ENCODE results near the gene HHIPL1.

The HHIPL1 gene

DNA sequence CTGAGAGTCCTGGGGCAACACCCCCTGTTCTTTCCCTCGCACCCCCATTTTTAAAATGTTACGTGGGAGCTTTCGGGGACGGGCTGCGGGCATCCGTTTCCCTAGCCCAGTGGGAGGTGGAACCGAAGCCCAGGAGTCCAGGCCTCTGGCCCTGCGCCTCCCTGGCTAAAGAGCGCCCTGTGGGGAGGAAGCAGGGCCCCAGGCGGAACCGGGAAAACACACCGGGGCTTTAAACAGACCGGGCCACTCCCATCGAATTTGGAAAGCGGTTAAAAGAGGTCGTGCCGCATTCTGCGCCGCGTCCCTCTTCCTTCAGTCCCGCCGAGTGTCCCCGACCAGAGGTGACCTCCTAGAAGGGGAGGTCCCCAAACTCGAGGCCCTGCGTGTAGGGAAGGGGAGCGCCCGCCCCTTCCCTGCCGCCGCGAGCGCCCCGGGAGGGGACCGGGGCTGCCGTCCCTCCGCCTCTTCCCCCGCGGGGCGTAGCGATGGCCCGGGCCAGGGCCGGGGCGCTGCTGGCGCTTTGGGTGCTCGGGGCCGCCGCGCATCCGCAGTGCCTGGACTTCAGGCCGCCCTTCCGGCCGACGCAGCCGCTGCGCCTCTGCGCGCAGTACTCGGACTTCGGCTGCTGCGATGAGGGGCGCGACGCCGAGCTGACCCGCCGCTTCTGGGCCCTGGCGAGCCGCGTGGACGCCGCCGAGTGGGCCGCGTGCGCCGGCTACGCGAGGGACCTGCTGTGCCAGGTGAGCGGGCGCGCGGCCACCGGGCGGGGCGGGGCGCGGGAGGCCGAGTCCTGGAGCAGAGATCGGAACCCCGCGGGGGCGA is at the start of gene HHIPL1:
Gene HHIPL1, plus strand, starts transcription at position 407 of the 822 bp plus-strand sequence. Its CDS starts 79 bp downstream, at position 486.
- no peak for DNase-seq (ENCODE audit: low spot score)

DNA sequence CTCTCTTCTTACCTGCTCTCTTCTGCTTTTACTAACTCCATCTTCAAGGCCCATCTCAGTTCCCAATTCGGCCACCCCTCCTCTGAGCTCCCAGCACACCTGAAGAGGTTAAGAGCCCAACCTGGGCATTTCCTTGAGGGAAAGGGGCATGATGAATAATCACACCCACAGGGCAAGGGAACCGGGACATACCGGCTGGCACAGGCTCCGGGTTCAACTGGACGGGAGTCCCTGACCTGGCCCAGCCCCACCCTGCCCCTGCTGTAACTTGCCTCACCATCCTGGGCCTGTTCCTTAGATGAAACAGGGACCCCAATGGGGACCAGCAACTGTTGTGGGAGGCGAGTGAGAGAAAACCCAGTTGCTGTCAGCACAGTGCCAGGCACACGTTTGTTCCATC is 49.4 kb upstream of the HHIPL1 start:
- DNase-seq (ENCODE audit: low spot score) = no peak

GRCh38 chr14:99596071-99596627 is 48.8 kb upstream of the HHIPL1 start:
- no peak for DNase-seq (ENCODE audit: low spot score)

DNA sequence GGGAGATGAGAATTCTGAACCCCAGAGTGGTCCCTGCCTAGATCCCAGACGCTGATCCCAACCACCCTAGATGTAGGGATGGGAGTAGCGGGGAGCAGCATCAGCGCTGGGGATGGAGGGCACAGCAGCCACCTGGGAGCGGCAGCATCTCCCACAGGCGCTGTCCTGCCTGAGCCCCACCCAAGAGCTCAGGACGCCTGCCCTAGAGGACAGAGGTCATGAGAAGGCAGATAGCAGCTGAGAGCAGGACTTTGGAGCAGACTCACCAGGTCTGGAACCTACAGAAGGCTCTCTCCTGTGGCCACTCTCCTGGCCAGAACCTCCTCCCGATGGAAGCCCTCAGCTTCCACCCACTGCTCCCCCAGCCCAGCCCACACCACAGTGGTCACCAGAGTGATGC is 48.2 kb upstream of the HHIPL1 start:
- DNase-seq (ENCODE audit: low spot score) = no peak

GRCh38 chr14:99597911-99598600 is 46.9 kb upstream of the HHIPL1 start:
- DNase-seq (ENCODE audit: low spot score) = no peak

- DNase-seq (ENCODE audit: low spot score) = no peak
Observed at GRCh38 chr14:99598774-99599173, 46.2 kb upstream of the HHIPL1 start.

DNA sequence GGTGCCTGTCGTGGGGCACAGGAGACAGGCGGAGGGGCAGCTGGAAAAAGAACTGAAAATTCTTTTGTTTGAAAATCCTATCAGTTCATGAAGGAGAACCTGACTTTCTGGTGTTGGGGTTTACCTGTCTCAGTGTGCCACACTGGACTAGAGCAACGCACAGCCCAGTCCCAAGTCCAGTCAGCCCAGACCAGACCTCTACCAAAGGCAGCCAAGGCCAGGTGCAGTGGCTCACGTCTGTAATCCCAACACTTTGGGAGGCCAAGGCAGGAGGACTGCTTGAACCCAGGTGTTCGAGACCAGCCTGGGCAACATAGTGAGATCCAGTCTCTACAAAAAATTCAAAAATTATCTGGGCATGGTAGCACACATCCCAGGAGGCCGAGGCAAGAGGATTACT is 45.5 kb upstream of the HHIPL1 start:
- no peak for DNase-seq (ENCODE audit: low spot score)

GRCh38 chr14:99600232-99600888 is 44.6 kb upstream of the HHIPL1 start:
- DNase-seq (ENCODE audit: low spot score) = no peak

DNA sequence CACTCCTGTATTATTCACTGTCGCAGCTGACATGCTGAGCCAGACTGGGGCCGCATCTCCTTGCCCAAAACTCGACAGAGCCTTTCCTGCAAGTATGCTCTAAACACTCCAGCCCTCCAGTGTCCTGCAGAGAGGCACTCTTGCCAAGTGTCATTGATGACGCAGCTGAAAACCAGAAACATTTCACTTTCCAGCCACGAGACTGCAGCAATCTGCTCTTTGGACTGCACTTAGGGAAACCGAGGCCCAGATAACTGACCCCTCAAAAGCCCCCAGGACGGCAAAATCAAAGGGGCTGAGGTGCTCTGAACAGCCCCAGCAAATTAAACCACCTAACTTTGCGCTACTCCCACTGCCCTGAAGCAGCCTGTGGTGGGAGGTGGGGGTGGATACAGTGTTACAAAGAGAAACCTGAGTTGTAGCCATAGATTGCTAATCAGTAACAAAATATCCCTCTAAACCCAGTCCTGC is 43.5 kb upstream of the HHIPL1 start:
- no peak for DNase-seq (ENCODE audit: low spot score)

GRCh38 chr14:99602054-99602787 is 42.7 kb upstream of the HHIPL1 start:
- DNase-seq (ENCODE audit: low spot score) = no peak

GRCh38 chr14:99602788-99603415 is 42.0 kb upstream of the HHIPL1 start:
- DNase-seq (ENCODE audit: low spot score) = no peak

DNA sequence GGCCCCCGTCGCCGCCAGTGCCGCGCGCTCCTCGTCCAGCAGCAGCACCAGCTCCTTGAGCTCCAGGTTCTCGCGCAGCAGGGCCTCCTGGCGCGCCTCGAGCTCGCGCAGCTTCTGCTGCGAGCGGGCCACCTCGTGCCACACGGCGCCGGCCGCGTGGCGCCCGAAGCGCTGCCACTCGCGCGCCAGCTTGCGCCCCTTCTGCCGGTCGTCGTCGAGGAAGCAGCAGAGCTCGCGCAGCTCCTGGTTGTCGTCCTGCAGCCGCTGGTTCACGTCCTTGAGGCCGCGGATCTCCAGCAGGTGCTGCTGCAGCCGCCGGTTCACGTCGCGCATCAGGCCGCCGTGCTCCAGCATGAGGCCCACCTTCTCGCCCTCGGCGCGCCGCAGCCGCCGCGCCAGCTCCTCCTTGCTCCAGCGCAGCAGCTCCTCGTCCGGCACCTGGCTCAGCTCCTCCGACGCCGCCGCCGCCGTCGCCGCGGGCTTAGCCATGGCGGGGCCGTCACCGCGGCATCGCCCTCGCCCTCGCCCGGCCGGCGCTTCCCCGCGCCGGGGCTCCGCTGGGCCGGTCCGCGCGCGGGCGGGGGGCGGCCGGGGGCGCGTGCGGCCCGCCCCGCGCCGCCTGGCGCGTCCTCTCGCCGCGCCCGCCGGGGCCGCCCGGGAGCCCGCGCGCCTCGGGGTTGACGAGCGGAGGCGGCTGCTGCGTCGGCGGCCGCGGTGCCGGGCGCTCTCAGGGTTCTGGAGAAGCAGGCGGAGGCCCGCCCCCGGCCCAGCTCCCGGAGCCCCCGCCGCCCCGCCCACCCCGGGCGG is 41.3 kb upstream of the HHIPL1 start, which contains the start of gene CCDC85C:
Gene CCDC85C, minus strand, starts transcription at position 737 of the 807 bp plus-strand sequence. Its CDS starts 248 bp downstream, at position 489.
- DNase-seq (ENCODE audit: low spot score) = peak; percentile 33

DNA sequence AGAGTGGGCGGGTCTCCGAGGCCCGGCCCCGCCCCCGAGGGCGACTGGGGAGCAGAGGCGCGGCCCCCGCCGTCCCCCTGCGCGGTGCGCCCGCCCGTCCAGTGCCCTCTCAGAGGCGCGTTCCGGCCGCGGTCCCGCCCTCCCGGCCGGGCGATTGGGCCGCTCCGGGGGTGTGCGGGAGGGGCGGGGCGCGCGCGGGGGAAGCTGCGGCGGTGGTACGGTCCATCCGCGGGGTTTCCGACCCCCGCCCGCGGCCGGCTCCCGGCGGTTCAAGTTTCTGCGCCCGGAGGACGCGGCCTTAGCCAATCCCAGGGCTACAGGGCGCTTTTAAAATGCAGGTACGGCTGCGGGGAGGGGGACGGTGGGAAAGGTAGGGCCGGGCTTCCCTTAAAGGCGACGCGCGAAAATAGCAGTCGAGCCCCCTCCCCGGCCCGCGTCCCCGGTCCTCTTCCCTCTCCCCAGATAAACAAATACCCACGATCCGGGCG is 40.6 kb upstream of the HHIPL1 start:
- DNase-seq (ENCODE audit: low spot score) = peak; percentile 95

- no peak for DNase-seq (ENCODE audit: low spot score)
Observed at GRCh38 chr14:99604766-99605298, 40.1 kb upstream of the HHIPL1 start.

- DNase-seq (ENCODE audit: low spot score) = peak; percentile 88
Observed at GRCh38 chr14:99605299-99605961, 39.5 kb upstream of the HHIPL1 start.

DNA sequence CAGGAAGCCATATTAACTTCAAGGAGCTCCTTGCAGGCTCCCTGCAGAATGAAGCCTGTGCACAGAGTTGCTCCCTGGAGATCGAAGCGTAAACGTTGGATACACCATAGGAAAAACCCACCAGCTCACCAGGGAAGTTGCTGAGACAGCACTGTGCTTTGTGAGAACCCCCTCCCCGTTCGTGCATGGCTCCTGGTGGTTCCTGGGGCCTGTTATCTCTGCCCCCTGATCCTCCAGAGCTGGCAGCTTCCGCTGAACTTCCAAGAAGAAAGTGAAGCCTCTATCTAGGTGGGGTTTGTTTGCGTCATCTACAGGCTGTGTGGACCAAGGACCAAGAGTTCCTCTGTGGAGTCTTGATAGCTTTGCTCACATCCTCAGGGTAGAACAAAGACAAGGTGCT is 38.6 kb upstream of the HHIPL1 start:
- no peak for DNase-seq (ENCODE audit: low spot score)

DNA sequence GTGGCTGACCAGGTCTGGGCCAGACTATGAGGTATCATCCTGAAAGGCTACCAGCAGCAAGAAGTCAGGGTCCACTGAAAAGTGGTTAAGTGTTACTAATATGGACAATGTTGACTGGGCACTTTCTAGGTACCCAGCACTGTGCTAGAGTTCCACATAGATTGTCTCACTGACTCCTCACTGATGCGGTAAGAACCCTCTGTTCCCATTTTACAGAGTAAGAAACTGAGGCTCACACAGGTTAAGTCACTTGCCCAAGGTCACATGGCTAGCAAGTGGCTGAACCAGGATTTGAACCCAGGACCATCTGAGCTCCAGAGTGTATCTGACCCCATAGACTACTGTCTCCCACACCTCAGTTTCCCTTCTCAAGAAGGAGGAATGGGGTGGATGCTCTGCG is 36.3 kb upstream of the HHIPL1 start:
- DNase-seq (ENCODE audit: low spot score) = no peak

GRCh38 chr14:99609245-99610170 is 35.4 kb upstream of the HHIPL1 start:
- DNase-seq (ENCODE audit: low spot score) = no peak

All from CD4-positive, alpha-beta T cell treated with Interleukin-6 at 100 ng/mL for 8 hours (primary cell).